ENCODE results near the gene PTPRH.

Gene PTPRH

GRCh38 chr19:55193481-55193880 lies 15.8 kb downstream of the PTPRH start:
- no peak overlapping the region for H3K27ac ChIP-seq (replicated peaks)
- DNase-seq (ENCODE audit: low read depth in 1 of 2, low spot score in 1 of 2) = peak in 1 of 2 experiments; percentile 80
- H3K4me3 ChIP-seq (replicated peaks; ENCODE audit: insufficient read depth, low read length) = no peak overlapping the region
- TF ChIP-seq POLR2AphosphoS5 (IDR thresholded peaks at IDR 0.05; ENCODE audit: low read depth) = no peak
- no peak for TF ChIP-seq GABPA (IDR thresholded peaks at IDR 0.05; ENCODE audit: low read depth)
- H3K27me3 ChIP-seq (ENCODE audit: insufficient read depth, poor library complexity, severe bottlenecking) = no peaks in the 10 kb centered on the region

GRCh38 chr19:55189403-55189835 lies 19.9 kb downstream of the PTPRH start:
- no peak for TF ChIP-seq REST (IDR thresholded peaks at IDR 0.05; ENCODE audit: insufficient replicate concordance, low read depth)
- TF ChIP-seq CTCF (IDR thresholded peaks at IDR 0.05; ENCODE audit: insufficient read depth, low read length) = no peak
- TF ChIP-seq POLR2AphosphoS5 (IDR thresholded peaks at IDR 0.05; ENCODE audit: low read depth) = no peak
- no peak for TF ChIP-seq GABPA (IDR thresholded peaks at IDR 0.05; ENCODE audit: low read depth)
- TF ChIP-seq SPI1 (IDR thresholded peaks at IDR 0.05; ENCODE audit: borderline replicate concordance, low read depth) = no peak
- Histone ChIP-seq H3K27me3 (ENCODE audit: insufficient read depth, poor library complexity, severe bottlenecking) (no peaks in the 10 kb centered on the region), H3K4me3 (replicated peaks; ENCODE audit: insufficient read depth, low read length) (no peak overlapping the region), H3K27ac (replicated peaks) (no peak overlapping the region)
- no peak for DNase-seq (ENCODE audit: low read depth in 1 of 2, low spot score in 1 of 2)

GRCh38 chr19:55188625-55189024 lies 20.7 kb downstream of the PTPRH start:
- TF ChIP-seq GABPA (IDR thresholded peaks at IDR 0.05; ENCODE audit: low read depth) = no peak
- no peak for TF ChIP-seq SPI1 (IDR thresholded peaks at IDR 0.05; ENCODE audit: borderline replicate concordance, low read depth)
- TF ChIP-seq CTCF (IDR thresholded peaks at IDR 0.05; ENCODE audit: insufficient read depth, low read length) = no peak
- TF ChIP-seq REST (IDR thresholded peaks at IDR 0.05; ENCODE audit: insufficient replicate concordance, low read depth) = no peak
- H3K4me3 ChIP-seq (replicated peaks; ENCODE audit: insufficient read depth, low read length) = no peak overlapping the region
- no peak for DNase-seq (ENCODE audit: low read depth in 1 of 2, low spot score in 1 of 2)
- H3K27ac ChIP-seq (replicated peaks) = no peak overlapping the region
- H3K27me3 ChIP-seq (ENCODE audit: insufficient read depth, poor library complexity, severe bottlenecking) = no peaks in the 10 kb centered on the region

GRCh38 chr19:55186080-55186479 lies 23.2 kb downstream of the PTPRH start:
- Histone ChIP-seq H3K27ac (replicated peaks) (no peak overlapping the region), H3K27me3 (ENCODE audit: insufficient read depth, poor library complexity, severe bottlenecking) (no peaks in the 10 kb centered on the region), H3K4me3 (replicated peaks; ENCODE audit: insufficient read depth, low read length) (no peak overlapping the region)
- DNase-seq (ENCODE audit: low read depth in 1 of 2, low spot score in 1 of 2) = no peak
- no peak for TF ChIP-seq REST (IDR thresholded peaks at IDR 0.05; ENCODE audit: insufficient replicate concordance, low read depth)
- no peak for TF ChIP-seq CTCF (IDR thresholded peaks at IDR 0.05; ENCODE audit: insufficient read depth, low read length)
- TF ChIP-seq GABPA (IDR thresholded peaks at IDR 0.05; ENCODE audit: low read depth) = no peak
- no peak for TF ChIP-seq POLR2AphosphoS5 (IDR thresholded peaks at IDR 0.05; ENCODE audit: low read depth)
- no peak for TF ChIP-seq SPI1 (IDR thresholded peaks at IDR 0.05; ENCODE audit: borderline replicate concordance, low read depth)

Data from HL-60 (cell line).